ENCODE results near the gene LDB2.

GRCh38 chr4:16544251-16544721 lies 354.2 kb downstream of the LDB2 start:
- TF ChIP-seq, protein P1, sequence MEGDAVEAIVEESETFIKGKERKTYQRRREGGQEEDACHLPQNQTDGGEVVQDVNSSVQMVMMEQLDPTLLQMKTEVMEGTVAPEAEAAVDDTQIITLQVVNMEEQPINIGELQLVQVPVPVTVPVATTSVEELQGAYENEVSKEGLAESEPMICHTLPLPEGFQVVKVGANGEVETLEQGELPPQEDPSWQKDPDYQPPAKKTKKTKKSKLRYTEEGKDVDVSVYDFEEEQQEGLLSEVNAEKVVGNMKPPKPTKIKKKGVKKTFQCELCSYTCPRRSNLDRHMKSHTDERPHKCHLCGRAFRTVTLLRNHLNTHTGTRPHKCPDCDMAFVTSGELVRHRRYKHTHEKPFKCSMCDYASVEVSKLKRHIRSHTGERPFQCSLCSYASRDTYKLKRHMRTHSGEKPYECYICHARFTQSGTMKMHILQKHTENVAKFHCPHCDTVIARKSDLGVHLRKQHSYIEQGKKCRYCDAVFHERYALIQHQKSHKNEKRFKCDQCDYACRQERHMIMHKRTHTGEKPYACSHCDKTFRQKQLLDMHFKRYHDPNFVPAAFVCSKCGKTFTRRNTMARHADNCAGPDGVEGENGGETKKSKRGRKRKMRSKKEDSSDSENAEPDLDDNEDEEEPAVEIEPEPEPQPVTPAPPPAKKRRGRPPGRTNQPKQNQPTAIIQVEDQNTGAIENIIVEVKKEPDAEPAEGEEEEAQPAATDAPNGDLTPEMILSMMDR (conservative IDR thresholded peaks at IDR 0.05 in 1 of 2, IDR thresholded peaks at IDR 0.05 in 1 of 2; ENCODE audit: extremely low read depth in 1 of 2, insufficient read depth in 1 of 2, low read depth in 1 of 2, low read length in 2 of 2), result no peak
- no peak for TF ChIP-seq EZH2 (IDR thresholded peaks at IDR 0.05; ENCODE audit: borderline replicate concordance, low read length)
